Transverse colon (tissue), 3 donors: ENCODE results near the gene SLC25A10.

Experiments used
- CTCF ChIP-seq, 5 experiments: fragments of 200-600 bp in 3 of 5; fragments of 450-650 bp in 2 of 5; sonication (generic) in 3 of 5; IDR thresholded peaks; 1 replicate in 2 of 5; 2 replicates in 3 of 5; pipeline ENCODE4 v1.5.1; 2016 to 2017; ENCODE audit warnings: antibody characterized with exemption in 5 of 5, inconsistent platforms in 3 of 5, mild to moderate bottlenecking in 2 of 5, moderate library complexity in 1 of 5
- POLR2A ChIP-seq: fragments of 450-650 bp; IDR thresholded peaks from one replicate; pipeline ENCODE4 v1.6.1; 2016; ENCODE audit warnings: antibody characterized with exemption, mild to moderate bottlenecking, moderate library complexity

GRCh38 chr17:81687770-81688541, 24.1 kb upstream of the SLC25A10 start:
- TF ChIP-seq CTCF (IDR thresholded peaks at IDR 0.05) (no peak), POLR2A (no peak)
